ENCODE measurements around the gene PNPLA5. TPM values are rescaled to one million over a fixed set of nuclear protein-coding genes. Genes with fewer than 3 reads are reported as not detected.

Gene PNPLA5
- total RNA-seq, 2 experiments from 2014 or later, result 0.15 TPM; not detected in 1

DNA sequence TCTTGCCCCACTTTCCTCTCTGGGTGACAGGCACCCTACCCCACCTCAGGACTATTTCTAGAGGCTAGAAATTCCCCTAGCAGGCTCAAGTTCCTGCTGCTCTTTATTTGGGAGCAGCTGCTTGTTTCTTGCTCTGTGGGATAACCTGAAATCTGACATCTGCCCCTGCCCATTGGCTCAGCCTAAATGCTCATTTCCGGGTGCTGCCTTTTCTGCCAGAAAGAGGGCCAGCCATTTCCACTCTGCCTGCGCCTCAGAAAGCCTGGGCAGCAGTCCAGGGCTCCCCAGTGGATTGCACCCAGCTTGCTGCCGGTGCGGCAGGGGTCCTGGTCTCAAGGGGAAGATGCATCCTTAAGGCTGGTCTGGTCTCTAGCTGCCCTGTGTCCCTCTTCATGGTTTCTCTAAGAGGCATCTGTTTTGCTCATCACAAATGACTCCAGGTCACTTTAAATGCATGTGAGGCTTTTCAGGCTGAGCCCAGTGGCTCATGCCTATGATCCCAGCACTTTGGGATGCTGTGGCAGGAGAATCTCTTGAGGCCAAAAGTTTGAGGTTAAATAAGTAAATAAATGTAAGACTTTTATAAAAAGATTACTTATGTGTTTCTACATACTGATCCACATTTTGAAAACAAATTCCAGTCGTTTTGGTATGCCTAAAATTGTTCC is 10.3 kb upstream of the PNPLA5 start:
- Histone ChIP-seq H3K4me1 (ENCODE audit: insufficient read depth, low read length, poor library complexity, severe bottlenecking) (no peaks in the 10 kb centered on the region), H3K4me3 (ENCODE audit: low read depth, low read length, poor library complexity, severe bottlenecking) (no peak overlapping the region), H3K4me2 (ENCODE audit: low read length) (no peak overlapping the region), H4K20me1 (ENCODE audit: insufficient read depth, low read length) (no peaks in the 10 kb centered on the region), H3K79me2 (ENCODE audit: insufficient read depth, low read depth, low read length) (no peaks in the 10 kb centered on the region), H3K36me3 (ENCODE audit: insufficient read depth, low read length) (no peaks in the 10 kb centered on the region), H3K9me2 (ENCODE audit: insufficient read depth, low read length) (no peaks in the 10 kb centered on the region), H3K27ac (ENCODE audit: low read depth, low read length, poor library complexity, severe bottlenecking) (no peak overlapping the region), H3K9me3 (ENCODE audit: low read length) (no peaks in the 10 kb centered on the region), H2AFZ (ENCODE audit: low read length) (no peak overlapping the region)
- ChIA-PET POLR2A (no interaction called here), CTCF (ENCODE audit: unreplicated experiment) (no interaction called here)
- TF ChIP-seq EZH2phosphoT487 (IDR thresholded peaks at IDR 0.05; ENCODE audit: borderline replicate concordance, low read depth, low read length), result no peak
- TF ChIP-seq, protein P1, sequence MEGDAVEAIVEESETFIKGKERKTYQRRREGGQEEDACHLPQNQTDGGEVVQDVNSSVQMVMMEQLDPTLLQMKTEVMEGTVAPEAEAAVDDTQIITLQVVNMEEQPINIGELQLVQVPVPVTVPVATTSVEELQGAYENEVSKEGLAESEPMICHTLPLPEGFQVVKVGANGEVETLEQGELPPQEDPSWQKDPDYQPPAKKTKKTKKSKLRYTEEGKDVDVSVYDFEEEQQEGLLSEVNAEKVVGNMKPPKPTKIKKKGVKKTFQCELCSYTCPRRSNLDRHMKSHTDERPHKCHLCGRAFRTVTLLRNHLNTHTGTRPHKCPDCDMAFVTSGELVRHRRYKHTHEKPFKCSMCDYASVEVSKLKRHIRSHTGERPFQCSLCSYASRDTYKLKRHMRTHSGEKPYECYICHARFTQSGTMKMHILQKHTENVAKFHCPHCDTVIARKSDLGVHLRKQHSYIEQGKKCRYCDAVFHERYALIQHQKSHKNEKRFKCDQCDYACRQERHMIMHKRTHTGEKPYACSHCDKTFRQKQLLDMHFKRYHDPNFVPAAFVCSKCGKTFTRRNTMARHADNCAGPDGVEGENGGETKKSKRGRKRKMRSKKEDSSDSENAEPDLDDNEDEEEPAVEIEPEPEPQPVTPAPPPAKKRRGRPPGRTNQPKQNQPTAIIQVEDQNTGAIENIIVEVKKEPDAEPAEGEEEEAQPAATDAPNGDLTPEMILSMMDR (conservative IDR thresholded peaks at IDR 0.05; ENCODE audit: low read length), result no peak
- no peak for DNase-seq (ENCODE audit: low spot score)
- intact Hi-C loops (cut with micrococcal nuclease; ENCODE audit: unreplicated experiment), result loop anchor here (2.0 kb wide), 1 partner anchor 19 kb away; no protein-coding TSS in a partner anchor
- no TSS peak for BruUV-seq (replicated peaks)

DNA sequence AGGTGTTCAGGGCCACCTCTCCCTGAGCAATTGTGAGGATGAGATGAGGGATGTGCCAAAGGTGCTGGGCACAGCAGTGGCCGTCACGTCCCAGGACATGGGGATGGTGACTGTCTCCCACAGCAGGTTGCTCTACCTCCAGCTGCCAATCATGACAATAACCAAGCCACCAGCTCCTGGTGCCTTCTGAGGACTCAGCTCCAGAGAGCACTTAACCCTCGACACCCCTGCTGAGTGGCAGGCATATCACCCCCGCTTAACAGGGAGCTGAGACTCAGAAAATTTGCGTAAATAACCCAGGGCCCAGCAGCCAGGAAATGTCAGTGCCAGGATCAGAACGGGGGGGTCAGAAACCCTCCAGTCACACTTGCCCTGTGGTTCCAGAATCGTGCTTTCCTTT is 8.4 kb upstream of the PNPLA5 start:
- DNase-seq (ENCODE audit: low spot score), result no peak
- no peak overlapping the region for H3K27ac ChIP-seq (ENCODE audit: low read depth, low read length, poor library complexity, severe bottlenecking)
- H4K20me1 ChIP-seq (ENCODE audit: insufficient read depth, low read length), result no peaks in the 10 kb centered on the region
- H3K9me2 ChIP-seq (ENCODE audit: insufficient read depth, low read length), result no peaks in the 10 kb centered on the region
- no TSS peak for BruUV-seq (replicated peaks)
- no peak overlapping the region for H3K4me3 ChIP-seq (ENCODE audit: low read depth, low read length, poor library complexity, severe bottlenecking)
- H3K79me2 ChIP-seq (ENCODE audit: insufficient read depth, low read depth, low read length), result no peaks in the 10 kb centered on the region
- H3K4me2 ChIP-seq (ENCODE audit: low read length), result no peak overlapping the region
- ChIA-PET CTCF (ENCODE audit: unreplicated experiment) (no interaction called here), POLR2A (interaction anchor here (0.7 kb wide), 1 partner anchor 328 kb away, joined by 3 read pairs; no protein-coding TSS in a partner anchor)
- H2AFZ ChIP-seq (ENCODE audit: low read length), result no peak overlapping the region
- no peaks in the 10 kb centered on the region for H3K4me1 ChIP-seq (ENCODE audit: insufficient read depth, low read length, poor library complexity, severe bottlenecking)
- TF ChIP-seq, protein P1 (conservative IDR thresholded peaks at IDR 0.05; ENCODE audit: low read length), result no peak
- no peak for TF ChIP-seq EZH2phosphoT487 (IDR thresholded peaks at IDR 0.05; ENCODE audit: borderline replicate concordance, low read depth, low read length)
- no peaks in the 10 kb centered on the region for H3K9me3 ChIP-seq (ENCODE audit: low read length)
- no peaks in the 10 kb centered on the region for H3K36me3 ChIP-seq (ENCODE audit: insufficient read depth, low read length)
- intact Hi-C loops (cut with micrococcal nuclease; ENCODE audit: unreplicated experiment), result no loop called here

DNA sequence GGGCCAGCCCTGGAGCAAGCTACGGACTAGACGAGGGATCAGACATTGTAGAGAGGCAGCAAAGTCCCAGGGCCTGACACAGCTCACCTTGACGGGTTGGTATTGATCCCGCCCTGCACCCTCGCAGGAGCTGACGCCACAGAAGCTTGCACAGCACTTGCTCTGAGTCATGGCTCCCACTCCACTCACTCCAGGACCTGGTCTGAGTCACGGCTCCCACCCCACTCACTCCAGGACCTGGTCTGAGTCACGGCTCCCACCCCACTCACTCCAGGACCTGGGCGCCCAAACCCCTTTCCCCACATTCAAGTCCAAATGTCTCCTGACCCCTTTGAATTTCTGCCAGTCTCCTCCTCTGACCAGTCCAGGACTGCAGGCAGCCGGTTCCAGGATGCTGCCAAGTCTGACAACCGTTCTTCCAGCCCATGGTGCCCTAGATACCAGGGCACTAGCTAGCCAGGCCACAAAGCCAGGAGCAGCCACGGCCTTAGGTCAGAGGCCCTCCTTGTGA is 6.0 kb upstream of the PNPLA5 start:
- Histone ChIP-seq H4K20me1 (ENCODE audit: insufficient read depth, low read length) (no peaks in the 10 kb centered on the region), H3K4me3 (ENCODE audit: low read depth, low read length, poor library complexity, severe bottlenecking) (no peak overlapping the region), H3K9me3 (ENCODE audit: low read length) (no peaks in the 10 kb centered on the region), H3K4me1 (ENCODE audit: insufficient read depth, low read length, poor library complexity, severe bottlenecking) (no peaks in the 10 kb centered on the region), H3K27ac (ENCODE audit: low read depth, low read length, poor library complexity, severe bottlenecking) (no peak overlapping the region), H2AFZ (ENCODE audit: low read length) (no peak overlapping the region), H3K4me2 (ENCODE audit: low read length) (no peak overlapping the region), H3K9me2 (ENCODE audit: insufficient read depth, low read length) (no peaks in the 10 kb centered on the region), H3K79me2 (ENCODE audit: insufficient read depth, low read depth, low read length) (no peaks in the 10 kb centered on the region), H3K36me3 (ENCODE audit: insufficient read depth, low read length) (no peaks in the 10 kb centered on the region)
- BruUV-seq (replicated peaks), result no TSS peak
- TF ChIP-seq EZH2phosphoT487 (IDR thresholded peaks at IDR 0.05; ENCODE audit: borderline replicate concordance, low read depth, low read length), result no peak
- TF ChIP-seq, protein P1 (conservative IDR thresholded peaks at IDR 0.05; ENCODE audit: low read length), result no peak
- intact Hi-C loops (cut with micrococcal nuclease; ENCODE audit: unreplicated experiment), result no loop called here
- ChIA-PET POLR2A (no interaction called here), CTCF (ENCODE audit: unreplicated experiment) (no interaction called here)
- no peak for DNase-seq (ENCODE audit: low spot score)

Data from OCI-LY7 (cell line).